ENCODE measurements around the gene ETS1.

- no peak for TF ChIP-seq POLR2A (IDR thresholded peaks at IDR 0.05; ENCODE audit: low read depth)
- TF ChIP-seq CTCF (IDR thresholded peaks at IDR 0.05) = no peak
- no peak for TF ChIP-seq POLR2AphosphoS5 (IDR thresholded peaks at IDR 0.05)
Measured at GRCh38 chr11:128448981-128449713, 138.2 kb downstream of the ETS1 start.
